Large intestine (tissue), 3 donors: ENCODE measurements around the gene UFD1. TPM values are rescaled to one million over a fixed set of nuclear protein-coding genes. Genes with fewer than 3 reads are reported as not detected.
A peak's percentile ranks its signal among the peaks of the same experiment; 100 is the strongest.

Experiments
- DNase-seq, 2 donors: peaks; one replicate each; pipeline versions ENCODE4 v3.0.0 to v3.0.0-alpha.2; 2013
- H3K27ac ChIP-seq: one replicate; pipeline ENCODE4 v1.5.1; 2013; ENCODE audit warnings: low read length
- H3K27me3 ChIP-seq: 2 replicates; pipeline ENCODE4 v1.6.1; 2013; ENCODE audit warnings: low read length; ENCODE audit not compliant: control insufficient read depth, insufficient read depth
- H3K36me3 ChIP-seq: 2 replicates; pipeline ENCODE4 v1.6.1; 2013; ENCODE audit warnings: low read length; ENCODE audit not compliant: control insufficient read depth, insufficient read depth
- H3K4me1 ChIP-seq: one replicate; pipeline ENCODE4 v1.6.1; 2013; ENCODE audit warnings: low read length; ENCODE audit not compliant: control insufficient read depth, insufficient read depth
- H3K4me3 ChIP-seq: one replicate; pipeline ENCODE4 v1.5.1; 2013; ENCODE audit warnings: low read length
- H3K9me3 ChIP-seq: one replicate; pipeline ENCODE4 v1.6.1; 2013; ENCODE audit warnings: mild to moderate bottlenecking, low read depth, low read length, moderate library complexity; ENCODE audit not compliant: control insufficient read depth
- WGBS: methylation state at CpG from one replicate; pipeline ENCODE4 v1.1.5; 2013; ENCODE audit warnings: low lambda C conversion rate; ENCODE audit not compliant: insufficient coverage; 5-methylcytosine and 5-hydroxymethylcytosine counted together
- polyA plus RNA-seq: library from polyadenylated mRNA; unstranded; fragments of 120-200 nt; gene quantifications from one replicate; pipeline ENCODE4 v1.2.1, GENCODE V29; 2013

UFD1 gene
- polyA plus RNA-seq, 1 donor, result 51.1 TPM

- no peaks in the 10 kb centered on the region for H3K9me3 ChIP-seq
- H3K4me1 ChIP-seq, result peaks cover 5% of the 10 kb centered on the region
- no peaks in the 10 kb centered on the region for H3K27me3 ChIP-seq
- 100% methylated on average over 1 of the region's 11 CpGs for WGBS
- H3K36me3 ChIP-seq, result peaks cover 14% of the 10 kb centered on the region
- no peak for DNase-seq
- H3K27ac ChIP-seq, result no peak overlapping the region
- no peak overlapping the region for H3K4me3 ChIP-seq
Measured at GRCh38 chr22:19422440-19423301, 56.3 kb downstream of the UFD1 start.

GRCh38 chr22:19420321-19420720, 58.7 kb downstream of the UFD1 start:
- no peak for DNase-seq
- Histone ChIP-seq H3K27me3 (no peaks in the 10 kb centered on the region), H3K9me3 (no peaks in the 10 kb centered on the region), H3K4me3 (no peak overlapping the region), H3K4me1 (no peaks in the 10 kb centered on the region), H3K27ac (no peak overlapping the region), H3K36me3 (peaks cover 14% of the 10 kb centered on the region)
- no CpG with 5 or more reads among the region's 6 CpGs for WGBS

GRCh38 chr22:19419464-19420178, 59.4 kb downstream of the UFD1 start:
- H3K4me3 ChIP-seq, result no peak overlapping the region
- peaks cover 11% of the 10 kb centered on the region for H3K36me3 ChIP-seq
- no peaks in the 10 kb centered on the region for H3K9me3 ChIP-seq
- no peak overlapping the region for H3K27ac ChIP-seq
- DNase-seq, result no peak
- H3K27me3 ChIP-seq, result no peaks in the 10 kb centered on the region
- WGBS, result 85% methylated on average over 1 of the region's 5 CpGs
- no peaks in the 10 kb centered on the region for H3K4me1 ChIP-seq

- DNase-seq, result no peak
- 96% methylated on average over 4 of the region's 5 CpGs for WGBS
- no peak overlapping the region for H3K27ac ChIP-seq
Measured at GRCh38 chr22:19419086-19419463, 59.9 kb downstream of the UFD1 start.

GRCh38 chr22:19412923-19413322, 66.1 kb downstream of the UFD1 start:
- no peaks in the 10 kb centered on the region for H3K4me1 ChIP-seq
- H3K36me3 ChIP-seq, result peaks cover 24% of the 10 kb centered on the region
- H3K27me3 ChIP-seq, result no peaks in the 10 kb centered on the region
- H3K9me3 ChIP-seq, result no peaks in the 10 kb centered on the region
- DNase-seq, result no peak
- H3K4me3 ChIP-seq, result no peak overlapping the region
- no peak overlapping the region for H3K27ac ChIP-seq
- WGBS, result 100% methylated on average over 3 of the region's 4 CpGs

More at GRCh38 chr22:19419086-19419463, 59.9 kb downstream of the UFD1 start:
- Histone ChIP-seq H3K27me3 (no peaks in the 10 kb centered on the region), H3K36me3 (peaks cover 7% of the 10 kb centered on the region), H3K4me3 (no peak overlapping the region), H3K9me3 (no peaks in the 10 kb centered on the region), H3K4me1 (no peaks in the 10 kb centered on the region)

GRCh38 chr22:19412478-19412877, 66.5 kb downstream of the UFD1 start:
- no CpG with 5 or more reads among the region's 4 CpGs for WGBS
- no peaks in the 10 kb centered on the region for H3K4me1 ChIP-seq
- H3K27ac ChIP-seq, result no peak overlapping the region
- no peak for DNase-seq
- no peaks in the 10 kb centered on the region for H3K9me3 ChIP-seq
- H3K36me3 ChIP-seq, result peaks cover 29% of the 10 kb centered on the region
- H3K4me3 ChIP-seq, result no peak overlapping the region
- no peaks in the 10 kb centered on the region for H3K27me3 ChIP-seq

- DNase-seq, result no peak
- Histone ChIP-seq H3K4me1 (no peaks in the 10 kb centered on the region), H3K4me3 (no peak overlapping the region), H3K9me3 (no peaks in the 10 kb centered on the region), H3K27ac (no peak overlapping the region), H3K36me3 (peaks cover 34% of the 10 kb centered on the region), H3K27me3 (no peaks in the 10 kb centered on the region)
- no CpG with 5 or more reads among the region's 1 CpG for WGBS
Measured at GRCh38 chr22:19411690-19412045, 67.3 kb downstream of the UFD1 start.

GRCh38 chr22:19410941-19411689, 67.9 kb downstream of the UFD1 start:
- no peaks in the 10 kb centered on the region for H3K27me3 ChIP-seq
- no peaks in the 10 kb centered on the region for H3K4me1 ChIP-seq
- peaks cover 39% of the 10 kb centered on the region for H3K36me3 ChIP-seq
- no CpG with 5 or more reads among the region's 6 CpGs for WGBS
- no peak overlapping the region for H3K4me3 ChIP-seq
- H3K9me3 ChIP-seq, result no peaks in the 10 kb centered on the region
- no peak for DNase-seq
- no peak overlapping the region for H3K27ac ChIP-seq

GRCh38 chr22:19407649-19408606, 71.1 kb downstream of the UFD1 start:
- no peak overlapping the region for H3K27ac ChIP-seq
- peaks cover 60% of the 10 kb centered on the region for H3K36me3 ChIP-seq
- no peaks in the 10 kb centered on the region for H3K27me3 ChIP-seq
- DNase-seq, result peak in 1 of 2 donors; percentile 33
- H3K4me3 ChIP-seq, result no peak overlapping the region
- H3K4me1 ChIP-seq, result no peaks in the 10 kb centered on the region
- H3K9me3 ChIP-seq, result no peaks in the 10 kb centered on the region
- 86% methylated on average over 1 of the region's 16 CpGs for WGBS
